ENCODE measurements around the gene CYTIP. TPM values are rescaled to one million over a fixed set of nuclear protein-coding genes. Genes with fewer than 3 reads are reported as not detected.

Gene CYTIP
- total and polyA plus RNA-seq, 2 of the 4 experiments (the other 2 are of a cell fraction), result not detected

- no peak overlapping the region for H3K18ac ChIP-seq (ENCODE audit: low read depth, low read length)
- H3K4ac ChIP-seq (ENCODE audit: low read depth, low read length), result no peak overlapping the region
- H4K5ac ChIP-seq (ENCODE audit: low read depth, low read length), result no peak overlapping the region
- no peak overlapping the region for H2BK5ac ChIP-seq (ENCODE audit: low read depth, low read length, poor library complexity, severe bottlenecking)
- in situ Hi-C loops (cut with MboI; ENCODE audit: low sequenced_read_pairs), result no loop called here
- no peaks in the 10 kb centered on the region for H3K9me1 ChIP-seq (ENCODE audit: insufficient read depth, low read length)
- H3K79me1 ChIP-seq (ENCODE audit: low read depth in 1 of 2, low read length in 2 of 2), result no peaks in the 10 kb centered on the region
- no peak overlapping the region for H2BK120ac ChIP-seq (ENCODE audit: low read depth, low read length)
- H2AK5ac ChIP-seq (ENCODE audit: low read depth, low read length), result no peak overlapping the region
- no peak overlapping the region for H3K4me3 ChIP-seq (ENCODE audit: insufficient read depth, low read depth, low read length)
- H3K9ac ChIP-seq (ENCODE audit: low read depth, low read length), result no peak overlapping the region
- no peak overlapping the region for H2AK9ac ChIP-seq (replicated peaks; ENCODE audit: low read depth, low read length, poor library complexity)
- ChIA-PET CTCF (no interaction called here), POLR2A (ENCODE audit: unreplicated experiment) (no interaction called here)
- no peak overlapping the region for H4K8ac ChIP-seq (ENCODE audit: low read depth in 2 of 2, low read length in 2 of 2)
- no peak overlapping the region for H2BK15ac ChIP-seq (ENCODE audit: low read depth, low read length)
- no peak for DNase-seq
- no peak overlapping the region for H3K56ac ChIP-seq (ENCODE audit: extremely low read depth, insufficient read depth, low read length)
- no peak for ATAC-seq (ENCODE audit: low read depth)
- no peaks in the 10 kb centered on the region for H3K9me3 ChIP-seq (ENCODE audit: control insufficient read depth, insufficient read depth, low read length)
- H2AFZ ChIP-seq (replicated peaks; ENCODE audit: low read length, poor library complexity), result no peak overlapping the region
- no peaks in the 10 kb centered on the region for H3K36me3 ChIP-seq (ENCODE audit: control insufficient read depth, insufficient read depth, low read length)
- intact Hi-C loops (cut with micrococcal nuclease), result no loop called here
- no peak overlapping the region for H2BK20ac ChIP-seq (ENCODE audit: low read depth, low read length)
- no peaks in the 10 kb centered on the region for H3K27me3 ChIP-seq (ENCODE audit: control insufficient read depth, insufficient read depth, low read length)
- H3K23ac ChIP-seq (ENCODE audit: low read depth, low read length), result no peak overlapping the region
- no peak overlapping the region for H4K91ac ChIP-seq (ENCODE audit: insufficient read depth, low read depth, low read length)
- H4K20me1 ChIP-seq (ENCODE audit: insufficient read depth, low read length), result no peaks in the 10 kb centered on the region
- no peak overlapping the region for H3K27ac ChIP-seq (ENCODE audit: insufficient read depth, low read length)
- no peaks in the 10 kb centered on the region for H3K4me1 ChIP-seq (ENCODE audit: control insufficient read depth, insufficient read depth, low read length)
- TF ChIP-seq USF2 (IDR thresholded peaks at IDR 0.05; ENCODE audit: low read depth, low read length) (no peak), ELK1 (IDR thresholded peaks at IDR 0.05; ENCODE audit: borderline replicate concordance, low read depth, low read length) (no peak), FOS (IDR thresholded peaks at IDR 0.05; ENCODE audit: low read depth, low read length) (no peak), SMC3 (IDR thresholded peaks at IDR 0.05; ENCODE audit: low read depth, low read length) (no peak), CEBPB (IDR thresholded peaks at IDR 0.05; ENCODE audit: low read depth, low read length) (no peak), RCOR1 (IDR thresholded peaks at IDR 0.05; ENCODE audit: insufficient replicate concordance, low read length) (no peak), MAZ (IDR thresholded peaks at IDR 0.05; ENCODE audit: borderline replicate concordance, low read depth, low read length) (no peak), CTCF (conservative IDR thresholded peaks at IDR 0.05; ENCODE audit: low read depth, low read length) (no peak), BHLHE40 (IDR thresholded peaks at IDR 0.05; ENCODE audit: low read depth, low read length) (no peak), NFE2L2 (IDR thresholded peaks at IDR 0.05; ENCODE audit: low read depth, low read length) (no peak), MAFK (IDR thresholded peaks at IDR 0.05; ENCODE audit: low read depth, low read length) (no peak), POLR2A (IDR thresholded peaks at IDR 0.05; ENCODE audit: low read depth, low read length) (no peak), MXI1 (IDR thresholded peaks at IDR 0.05; ENCODE audit: borderline replicate concordance, low read depth, low read length) (no peak), RAD21 (IDR thresholded peaks at IDR 0.05; ENCODE audit: low read length) (no peak), CHD1 (IDR thresholded peaks at IDR 0.05; ENCODE audit: low read depth, low read length) (no peak), RFX5 (IDR thresholded peaks at IDR 0.05; ENCODE audit: low read depth, low read length) (no peak)
- no peak overlapping the region for H3K14ac ChIP-seq (replicated peaks; ENCODE audit: low read depth, low read length)
- BruUV-seq (replicated peaks), result no TSS peak
- H3K4me2 ChIP-seq (ENCODE audit: low read depth, low read length), result no peak overlapping the region
- no CpG with 5 or more reads among the region's 1 CpG for WGBS, 2 experiments (ENCODE audit: extremely low coverage in 2 of 2, insufficient read length in 1 of 2)
- dilution Hi-C loops (cut with HindIII; ENCODE audit: low sequenced_read_pairs, unreplicated experiment), result no loop called here
Observed at GRCh38 chr2:157433394-157433793, 10.5 kb downstream of the CYTIP start.
